VCaP (cell line): ENCODE measurements around the gene KANSL1L.

Experiments
- H3K27ac ChIP-seq: fragments of 450-650 bp; 2 replicates; pipeline ENCODE4 v1.5.1; 2017
- TF ChIP-seq, protein P1 (sequence below): fragments of 450-650 bp; conservative IDR thresholded peaks from 2 replicates; pipeline ENCODE4 v1.5.1; 2017; ENCODE audit warnings: mild to moderate bottlenecking, moderate library complexity

Gene KANSL1L

GRCh38 chr2:210035679-210036078 lies 135.5 kb downstream of the KANSL1L start:
- TF ChIP-seq, protein P1, sequence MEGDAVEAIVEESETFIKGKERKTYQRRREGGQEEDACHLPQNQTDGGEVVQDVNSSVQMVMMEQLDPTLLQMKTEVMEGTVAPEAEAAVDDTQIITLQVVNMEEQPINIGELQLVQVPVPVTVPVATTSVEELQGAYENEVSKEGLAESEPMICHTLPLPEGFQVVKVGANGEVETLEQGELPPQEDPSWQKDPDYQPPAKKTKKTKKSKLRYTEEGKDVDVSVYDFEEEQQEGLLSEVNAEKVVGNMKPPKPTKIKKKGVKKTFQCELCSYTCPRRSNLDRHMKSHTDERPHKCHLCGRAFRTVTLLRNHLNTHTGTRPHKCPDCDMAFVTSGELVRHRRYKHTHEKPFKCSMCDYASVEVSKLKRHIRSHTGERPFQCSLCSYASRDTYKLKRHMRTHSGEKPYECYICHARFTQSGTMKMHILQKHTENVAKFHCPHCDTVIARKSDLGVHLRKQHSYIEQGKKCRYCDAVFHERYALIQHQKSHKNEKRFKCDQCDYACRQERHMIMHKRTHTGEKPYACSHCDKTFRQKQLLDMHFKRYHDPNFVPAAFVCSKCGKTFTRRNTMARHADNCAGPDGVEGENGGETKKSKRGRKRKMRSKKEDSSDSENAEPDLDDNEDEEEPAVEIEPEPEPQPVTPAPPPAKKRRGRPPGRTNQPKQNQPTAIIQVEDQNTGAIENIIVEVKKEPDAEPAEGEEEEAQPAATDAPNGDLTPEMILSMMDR: no peak
- H3K27ac ChIP-seq: no peak overlapping the region

DNA sequence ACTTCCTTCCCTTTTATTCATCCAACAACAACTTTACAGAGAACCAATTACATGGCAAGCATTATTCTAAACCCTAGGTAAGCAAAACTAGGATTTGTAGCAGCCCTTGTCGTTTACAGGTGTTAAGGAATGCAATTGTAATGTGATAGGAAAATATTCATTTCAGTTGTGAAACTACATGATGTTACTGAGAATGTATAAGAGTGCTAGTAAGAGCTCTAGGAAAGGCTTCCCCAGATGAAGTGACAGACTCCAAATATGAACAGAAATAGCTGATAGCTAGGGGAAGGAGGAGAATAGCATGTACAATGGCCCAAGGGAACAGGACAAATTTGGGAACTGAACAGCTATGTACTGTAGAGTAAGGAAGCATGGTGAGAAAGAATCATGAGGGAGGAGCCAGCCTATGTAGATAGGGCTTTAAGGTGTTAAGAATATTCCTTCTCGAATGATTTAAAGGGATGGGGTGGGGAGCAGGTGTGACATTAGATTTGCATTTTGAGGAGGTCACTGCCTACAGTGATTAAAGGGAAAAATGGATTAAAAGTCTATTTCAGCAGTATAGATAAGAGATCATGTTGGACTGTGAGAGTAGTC lies 137.0 kb downstream of the KANSL1L start:
- TF ChIP-seq, protein P1: no peak
- H3K27ac ChIP-seq: no peak overlapping the region

DNA sequence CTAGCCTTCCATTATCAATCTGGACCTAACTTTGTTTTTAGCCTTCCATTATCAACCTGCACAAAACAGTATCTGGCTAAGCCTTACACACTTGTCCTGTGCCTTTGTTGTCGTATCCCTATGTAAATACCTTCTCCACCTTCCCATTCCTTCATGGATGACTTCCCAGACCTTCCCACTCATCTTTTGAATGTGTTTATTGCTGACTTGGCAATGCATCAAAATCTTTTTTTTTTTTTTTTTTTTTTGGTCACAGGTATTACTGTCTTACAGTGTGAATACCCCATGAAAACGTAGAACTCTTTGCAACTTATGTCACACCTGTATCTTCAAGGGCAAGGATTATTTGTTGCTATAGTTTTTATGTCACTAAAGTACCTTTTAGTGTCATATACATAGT lies 143.0 kb downstream of the KANSL1L start:
- TF ChIP-seq, protein P1: no peak
- no peak overlapping the region for H3K27ac ChIP-seq

- no peak overlapping the region for H3K27ac ChIP-seq
- TF ChIP-seq, protein P1: no peak
Measured at GRCh38 chr2:210027608-210028007, 143.6 kb downstream of the KANSL1L start.

DNA sequence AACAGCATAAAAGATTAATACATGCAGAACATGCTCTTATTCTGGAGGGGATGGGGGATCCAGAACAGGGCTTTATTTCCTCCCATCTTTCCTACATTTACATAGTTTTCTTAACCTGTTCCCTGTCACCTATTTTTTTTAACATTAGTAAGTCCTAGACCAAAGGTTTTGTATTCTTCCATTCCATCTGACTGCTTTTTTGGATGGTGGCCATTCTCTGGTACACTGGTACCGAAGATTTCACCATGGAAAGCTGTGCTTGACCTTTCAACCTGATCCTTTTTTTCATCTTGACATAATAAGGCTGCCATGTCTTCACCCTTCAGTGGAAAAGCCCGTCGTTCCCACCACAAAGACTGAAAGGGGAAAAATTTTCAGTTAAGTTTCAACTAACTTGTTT lies 148.4 kb downstream of the KANSL1L start:
- no peak overlapping the region for H3K27ac ChIP-seq
- TF ChIP-seq, protein P1: no peak

DNA sequence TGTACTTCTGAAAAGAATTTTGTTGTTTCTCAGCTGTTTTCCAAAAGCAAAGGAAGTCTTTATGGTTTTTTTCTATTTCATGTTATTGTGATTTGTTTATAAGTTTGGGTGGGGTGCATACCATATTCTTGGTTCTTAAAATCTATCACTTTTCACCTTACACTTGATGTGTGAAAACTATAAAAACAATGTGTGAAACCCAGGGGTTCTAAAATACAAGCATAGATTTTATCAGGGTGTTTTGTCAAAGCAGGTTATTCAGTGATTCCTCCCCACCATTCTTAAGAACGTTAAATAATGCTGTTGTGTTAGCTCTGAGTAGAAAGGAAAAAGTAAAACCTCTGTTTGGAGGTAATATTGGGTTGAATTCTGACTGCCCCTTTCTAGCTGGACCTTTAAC lies 151.1 kb downstream of the KANSL1L start:
- H3K27ac ChIP-seq: no peak overlapping the region
- TF ChIP-seq, protein P1: no peak

GRCh38 chr2:210009896-210010295 lies 161.3 kb downstream of the KANSL1L start:
- TF ChIP-seq, protein P1: no peak
- H3K27ac ChIP-seq: no peak overlapping the region
